ENCODE results near the gene UGT1A6. TPM values are rescaled to one million over a fixed set of nuclear protein-coding genes. Genes with fewer than 3 reads are reported as not detected.

Gene UGT1A6
- polyA plus RNA-seq, 2 of the 4 experiments (the other 2 are of a cell fraction) = 2.5 to 3.5 TPM

- peak overlapping the region; percentile 4 to 81; a peak in 5 of 6 replicates for H3K27ac ChIP-seq
- no peak for FAIRE-seq
- no peak for ATAC-seq
- no peak for DNase-seq (ENCODE audit: low read depth in 1 of 2, low spot score in 1 of 2)
- H3K9me3 ChIP-seq = no peaks in the 10 kb centered on the region
- WGBS (ENCODE audit: missing lambda C conversion rate) = 92% methylated on average over 4 of the region's 4 CpGs
- no peak for TF ChIP-seq EP300 (IDR thresholded peaks at IDR 0.05)
- TF ChIP-seq ATOH8 (CRISPR knock-in tag; IDR thresholded peaks at IDR 0.05; ENCODE audit: low read depth) = no peak
- TF ChIP-seq NR3C1 (IDR thresholded peaks at IDR 0.05) = no peak
- TF ChIP-seq NFE2L2 (conservative IDR thresholded peaks at IDR 0.05; ENCODE audit: low read length) = no peak
- TF ChIP-seq RCOR1 (IDR thresholded peaks at IDR 0.05; ENCODE audit: low read depth, low read length) = no peak
- no peak for TF ChIP-seq ELK1 (IDR thresholded peaks at IDR 0.05; ENCODE audit: low read depth, low read length)
- no peak overlapping the region for H3K4me3 ChIP-seq
- peaks cover 24% of the 10 kb centered on the region for H3K4me1 ChIP-seq
- POLR2A ChIA-PET = no interaction called here
- CTCF ChIA-PET = interaction anchor here (1.0 to 1.1 kb wide), 2 partner anchors 16 to 22 kb away, joined by 3 read pairs; no protein-coding TSS in a partner anchor
- no peak overlapping the region for H3K4me2 ChIP-seq
Measured at GRCh38 chr2:233816771-233817170, 124.1 kb downstream of the UGT1A6 start.

- ATAC-seq (no peak), FAIRE-seq (no peak)
Measured at GRCh38 chr2:233817361-233817911, 124.7 kb downstream of the UGT1A6 start.

GRCh38 chr2:233817995-233818638, 125.4 kb downstream of the UGT1A6 start:
- Histone ChIP-seq H3K4me3 (no peak overlapping the region), H3K4me2 (no peak overlapping the region), H3K27ac (peak overlapping the region; percentile 51 to 81; a peak in 5 of 6 replicates), H3K9me3 (no peaks in the 10 kb centered on the region), H3K4me1 (peaks cover 25% of the 10 kb centered on the region)
- ChIA-PET CTCF (interaction anchor here (1.1 to 1.2 kb wide), 2 partner anchors 14 to 15 kb away, joined by 3 read pairs; no protein-coding TSS in a partner anchor), POLR2A (no interaction called here)
- WGBS (ENCODE audit: missing lambda C conversion rate) = 88% methylated on average over 11 of the region's 11 CpGs
- ATAC-seq = no peak
- no peak for FAIRE-seq
- no peak for DNase-seq (ENCODE audit: low read depth in 1 of 2, low spot score in 1 of 2)
- TF ChIP-seq POLR2A (IDR thresholded peaks at IDR 0.05; ENCODE audit: low read length) (no peak), MYC (IDR thresholded peaks at IDR 0.05; ENCODE audit: borderline replicate concordance, low read length) (no peak), CHD2 (IDR thresholded peaks at IDR 0.05; ENCODE audit: low read length, partially characterized antibody) (no peak), TFCP2L1 (CRISPR knock-in tag; IDR thresholded peaks at IDR 0.05) (no peak), FOSL2 (IDR thresholded peaks at IDR 0.05) (no peak), FOSL2 (CRISPR knock-in tag; IDR thresholded peaks at IDR 0.05) (no peak), REST (IDR thresholded peaks at IDR 0.05) (no peak), CTCF (IDR thresholded peaks at IDR 0.05) (no peak)

More at GRCh38 chr2:233817361-233817911, 124.7 kb downstream of the UGT1A6 start:
- H3K9me3 ChIP-seq = no peaks in the 10 kb centered on the region
- TF ChIP-seq KDM5A (IDR thresholded peaks at IDR 0.05) (no peak), BCL3 (IDR thresholded peaks at IDR 0.05) (no peak), GATA3 (IDR thresholded peaks at IDR 0.05; ENCODE audit: borderline replicate concordance) (no peak), SMC3 (IDR thresholded peaks at IDR 0.05) (no peak), ZNF302 (CRISPR knock-in tag; IDR thresholded peaks at IDR 0.05) (no peak), CHD2 (IDR thresholded peaks at IDR 0.05; ENCODE audit: low read length, partially characterized antibody) (no peak), ZFP36 (IDR thresholded peaks at IDR 0.05; ENCODE audit: borderline replicate concordance, partially characterized antibody) (no peak), HOXA7 (CRISPR knock-in tag; IDR thresholded peaks at IDR 0.05) (no peak), BHLHE40 (IDR thresholded peaks at IDR 0.05; ENCODE audit: low read depth, low read length) (no peak), RCOR1 (IDR thresholded peaks at IDR 0.05; ENCODE audit: low read depth, low read length) (no peak), RNF2 (IDR thresholded peaks at IDR 0.05; ENCODE audit: borderline replicate concordance, low read depth) (no peak), NR3C1 (IDR thresholded peaks at IDR 0.05) (no peak), MAZ (IDR thresholded peaks at IDR 0.05; ENCODE audit: borderline replicate concordance, low read depth, low read length) (no peak), CBX2 (IDR thresholded peaks at IDR 0.05; ENCODE audit: borderline replicate concordance, low read depth) (no peak), MYC (IDR thresholded peaks at IDR 0.05; ENCODE audit: borderline replicate concordance, low read length) (no peak), RFX5 (IDR thresholded peaks at IDR 0.05) (no peak), E2F6 (IDR thresholded peaks at IDR 0.05; ENCODE audit: borderline replicate concordance, low read depth) (no peak)
- CTCF ChIA-PET = interaction anchor here (1.1 kb wide), 1 partner anchor 15 kb away, joined by 3 read pairs; no protein-coding TSS in a partner anchor
- H3K4me3 ChIP-seq = no peak overlapping the region
- WGBS (ENCODE audit: missing lambda C conversion rate) = 82% methylated on average over 3 of the region's 3 CpGs
- H3K4me2 ChIP-seq = no peak overlapping the region
- no peak for DNase-seq (ENCODE audit: low read depth in 1 of 2, low spot score in 1 of 2)
- POLR2A ChIA-PET = no interaction called here
- H3K4me1 ChIP-seq = peaks cover 22% of the 10 kb centered on the region
- H3K27ac ChIP-seq = peak overlapping the region; percentile 51 to 81

Data from A549 (cell line).